ENCODE results near the gene KCNMA1.

The KCNMA1 gene

GRCh38 chr10:76901701-76902100, 735.9 kb downstream of the KCNMA1 start:
- DNase-seq (ENCODE audit: low read depth in 2 of 2), result no peak

GRCh38 chr10:76899490-76899889, 738.1 kb downstream of the KCNMA1 start:
- peak; percentile 75 to 76 for DNase-seq (ENCODE audit: low read depth in 2 of 2)

- DNase-seq (ENCODE audit: low read depth in 2 of 2), result no peak
Observed at GRCh38 chr10:76892766-76893479, 744.7 kb downstream of the KCNMA1 start.

DNA sequence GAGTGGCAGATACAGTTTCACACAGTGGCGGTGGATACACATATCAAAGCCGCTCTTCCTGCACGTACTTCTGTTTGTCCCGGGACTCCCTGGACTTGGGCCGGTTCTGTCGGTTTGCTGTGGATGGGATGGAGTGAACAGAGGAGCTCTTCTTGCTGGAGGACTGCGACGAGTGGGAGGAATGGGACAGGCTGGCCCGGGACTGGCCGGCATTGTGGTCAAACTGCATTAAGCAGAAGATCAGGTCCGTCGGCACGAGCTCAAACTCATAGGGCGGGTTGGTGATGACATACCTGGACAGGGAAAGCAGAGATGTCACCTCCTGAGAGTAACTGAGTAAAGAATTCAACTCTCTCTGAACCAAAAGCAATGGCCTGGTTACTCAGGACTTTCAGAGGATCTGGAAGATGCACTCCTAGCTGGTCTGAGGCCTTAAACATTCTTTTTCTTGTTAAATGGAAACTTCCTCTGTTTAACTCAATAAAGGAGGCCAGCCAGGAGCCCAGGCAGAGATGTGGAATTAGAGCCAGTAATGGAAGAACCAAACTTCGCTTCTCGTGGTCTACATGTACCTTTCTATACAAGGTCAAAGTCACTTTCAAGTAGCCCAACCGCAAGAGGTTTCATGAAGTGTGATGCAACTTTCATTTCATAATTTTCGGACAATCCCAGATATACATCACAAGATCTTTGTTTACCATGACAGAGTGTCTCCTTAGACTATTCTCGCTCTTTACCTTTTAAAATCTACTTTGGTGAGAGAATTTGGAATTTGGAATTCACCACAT, 750.2 kb downstream of the KCNMA1 start:
- no peak for DNase-seq (ENCODE audit: low read depth in 2 of 2)

GRCh38 chr10:76885816-76886215, 751.8 kb downstream of the KCNMA1 start:
- DNase-seq (ENCODE audit: low read depth in 2 of 2), result no peak

- no peak for DNase-seq (ENCODE audit: low read depth in 2 of 2)
Observed at GRCh38 chr10:76884673-76885275, 752.8 kb downstream of the KCNMA1 start.

GRCh38 chr10:76883596-76883995, 754.0 kb downstream of the KCNMA1 start:
- DNase-seq (ENCODE audit: low read depth in 2 of 2), result no peak

DNA sequence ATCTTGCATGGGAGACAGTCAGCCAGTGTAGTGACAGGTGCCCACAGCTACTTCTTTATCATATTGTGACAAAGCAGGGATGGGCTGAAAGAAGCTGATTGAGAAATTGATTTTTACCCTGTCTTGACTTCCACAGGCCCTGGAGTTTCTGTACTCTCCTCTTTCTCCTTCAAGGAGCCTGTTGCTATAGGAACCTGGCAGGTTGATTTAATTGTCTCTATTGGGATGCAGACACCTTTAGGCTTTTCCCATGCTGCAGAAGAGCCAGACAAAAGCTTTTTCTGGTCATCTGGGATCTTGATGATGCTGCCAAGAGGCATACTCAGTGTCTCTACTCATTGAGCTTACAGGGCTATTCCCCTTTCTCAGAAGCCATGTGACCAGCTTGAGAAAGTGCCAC, 754.8 kb downstream of the KCNMA1 start:
- DNase-seq (ENCODE audit: low read depth in 2 of 2), result no peak

- DNase-seq (ENCODE audit: low read depth in 2 of 2), result no peak
Observed at GRCh38 chr10:76882245-76882644, 755.4 kb downstream of the KCNMA1 start.

- DNase-seq (ENCODE audit: low read depth in 2 of 2), result no peak
Observed at GRCh38 chr10:76881477-76882220, 756.0 kb downstream of the KCNMA1 start.

DNA sequence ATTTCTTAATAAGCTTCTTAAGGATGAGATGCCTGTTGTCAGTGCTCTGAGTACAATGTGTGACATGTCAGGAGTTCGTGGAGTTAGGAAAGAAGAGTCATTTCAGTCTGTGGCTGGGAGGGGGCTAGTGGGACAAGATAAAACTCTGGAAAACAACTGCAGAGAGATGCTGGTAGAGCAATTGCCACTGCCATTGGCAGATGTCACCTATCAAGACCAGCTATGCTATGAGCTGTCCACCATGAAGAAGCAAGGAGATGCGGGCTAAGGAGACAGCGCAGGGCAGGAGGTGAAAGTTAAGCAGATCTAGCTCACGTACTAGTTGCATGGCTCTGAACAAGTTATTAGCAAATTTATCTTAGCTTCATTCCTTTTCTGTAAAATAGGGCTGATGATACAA, 756.7 kb downstream of the KCNMA1 start:
- no peak for DNase-seq (ENCODE audit: low read depth in 2 of 2)

DNA sequence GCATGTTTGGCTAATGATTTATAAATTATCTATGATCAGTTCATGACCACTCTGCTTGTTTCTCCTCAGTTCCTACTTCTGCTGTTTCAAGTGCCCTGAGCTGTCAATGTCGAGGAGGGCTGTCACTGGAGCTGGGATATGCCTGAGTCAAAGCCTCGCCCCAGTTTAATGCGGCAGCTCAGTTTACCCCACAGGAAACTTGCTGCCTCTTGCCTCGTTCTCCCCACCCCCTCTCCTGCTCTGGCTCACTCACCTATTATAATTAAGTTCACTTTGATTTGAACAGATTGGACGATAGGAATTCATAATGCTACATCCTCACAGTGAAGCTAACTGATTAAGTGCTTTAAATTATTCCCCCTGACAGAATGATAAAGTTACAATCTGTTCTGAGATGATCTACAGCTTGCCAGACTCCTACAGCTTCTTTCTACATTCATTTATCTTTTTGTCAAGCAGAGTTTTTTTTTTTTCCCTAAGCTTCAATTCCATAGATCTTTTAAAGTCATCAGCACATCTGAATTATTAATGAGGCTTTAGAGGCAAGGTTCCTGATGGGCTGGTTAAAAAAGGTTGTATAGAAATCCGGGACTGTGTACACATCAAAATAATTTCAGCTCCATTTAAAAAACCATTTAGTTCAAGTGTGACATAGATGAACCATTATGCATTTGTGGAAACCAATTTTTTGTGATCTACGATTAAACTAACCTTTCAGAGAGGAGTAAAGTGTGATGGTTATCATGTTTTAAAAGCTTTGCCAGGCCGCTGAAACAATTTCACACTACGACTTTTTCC, 758.3 kb downstream of the KCNMA1 start:
- no peak for DNase-seq (ENCODE audit: low read depth in 2 of 2)

- no peak for DNase-seq (ENCODE audit: low read depth in 2 of 2)
Observed at GRCh38 chr10:76878514-76878913, 759.1 kb downstream of the KCNMA1 start.

- DNase-seq (ENCODE audit: low read depth in 2 of 2), result no peak
Observed at GRCh38 chr10:76874896-76875295, 762.7 kb downstream of the KCNMA1 start.

DNA sequence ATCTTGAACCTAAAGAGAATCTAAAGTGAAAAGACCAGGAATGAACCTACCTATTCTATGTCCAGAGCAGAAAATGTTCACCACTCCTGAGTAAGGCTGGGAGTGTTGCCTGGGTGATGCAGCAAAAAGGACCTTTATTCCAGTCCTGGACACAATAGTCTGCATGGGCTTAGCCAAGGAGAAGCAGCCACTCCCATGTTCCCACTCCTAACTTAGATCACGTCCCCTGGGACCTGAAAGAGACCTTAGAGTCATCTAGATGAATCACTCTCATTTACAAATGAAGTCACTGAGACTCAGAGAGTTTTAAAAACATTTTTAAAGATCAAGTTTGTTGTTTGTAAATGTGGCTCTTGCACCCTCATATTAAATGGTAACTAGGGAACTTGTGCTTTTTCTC, 763.4 kb downstream of the KCNMA1 start:
- no peak for DNase-seq (ENCODE audit: low read depth in 2 of 2)

GRCh38 chr10:76871697-76872295, 765.8 kb downstream of the KCNMA1 start:
- no peak for DNase-seq (ENCODE audit: low read depth in 2 of 2)

- peak in 1 of 2 experiments; percentile 13 for DNase-seq (ENCODE audit: low read depth in 2 of 2)
Observed at GRCh38 chr10:76869931-76870330, 767.7 kb downstream of the KCNMA1 start.

DNA sequence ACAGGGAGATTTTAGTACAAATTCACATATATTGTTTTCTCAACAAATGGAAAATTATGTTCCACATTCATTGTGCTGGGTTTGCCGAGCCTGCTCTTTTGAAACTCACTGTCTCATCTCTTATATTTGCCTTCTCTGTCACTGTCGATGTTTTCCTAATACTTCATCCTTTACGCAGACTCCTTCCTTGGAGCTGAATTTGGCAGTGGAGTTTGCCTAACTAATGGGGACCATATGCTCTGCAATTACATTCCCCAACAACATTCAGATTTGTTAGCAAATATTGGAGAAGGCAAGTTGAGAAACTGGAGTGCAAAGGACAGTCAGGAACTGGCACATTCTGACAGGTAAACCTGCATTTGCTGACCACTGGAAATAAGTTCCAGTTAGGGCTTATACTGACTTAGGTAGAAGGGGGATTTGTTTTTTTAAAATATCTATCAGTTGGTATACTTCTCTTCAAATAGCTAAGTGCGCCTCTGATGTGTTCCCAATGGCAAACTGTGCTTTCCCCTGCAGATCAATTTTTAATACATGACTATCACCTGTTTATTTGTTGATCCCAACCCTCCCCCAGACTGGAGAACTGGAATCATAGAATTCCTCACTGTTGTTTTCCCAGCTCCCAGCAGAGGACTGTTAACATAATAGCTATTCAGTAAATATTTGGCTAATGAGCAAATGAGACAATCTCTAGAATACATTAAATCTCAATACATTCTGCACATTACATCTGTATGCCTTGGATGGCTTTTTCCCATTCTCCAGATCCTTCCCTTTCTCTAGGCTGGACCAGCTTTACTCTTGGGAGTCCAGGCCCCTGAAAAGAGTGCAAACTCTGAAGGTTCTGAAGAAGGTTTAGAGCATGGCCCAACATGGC, 769.3 kb downstream of the KCNMA1 start:
- DNase-seq (ENCODE audit: low read depth in 2 of 2), result peak; percentile 47 to 50

- no peak for DNase-seq (ENCODE audit: low read depth in 2 of 2)
Observed at GRCh38 chr10:76866841-76867586, 770.6 kb downstream of the KCNMA1 start.
